BJ (cell line): Measurements from ENCODE around the gene CEP85. TPM values are rescaled to one million over a fixed set of nuclear protein-coding genes. Genes with fewer than 3 reads are reported as not detected.

Experiments
- CTCF ChIA-PET: fragments of 350-600 bp; formaldehyde crosslinking; extraction: SDS; loops from one replicate; lab custom pipeline; 2021; ENCODE audit warnings: antibody characterized with exemption, inconsistent platforms; lab: Yijun Ruan, JAX
- POLR2A ChIA-PET: fragments of 300-600 bp; sonication (Branson Sonifier 250); formaldehyde crosslinking; extraction: SDS; loops from one replicate; lab custom pipeline; 2021; ENCODE audit warnings: antibody characterized with exemption; lab: Charles Lee
- DNase-seq: peaks from one replicate; pipeline ENCODE4 v3.0.0-alpha.2; 2011; ENCODE audit warnings: low read depth
- H3K27me3 ChIP-seq: 2 replicates; pipeline ENCODE4 v1.6.0; 2011; ENCODE audit warnings: low read length; ENCODE audit not compliant: control insufficient read depth, insufficient read depth
- H3K36me3 ChIP-seq: 2 replicates; pipeline ENCODE4 v1.5.1; 2011; ENCODE audit warnings: low read length; ENCODE audit not compliant: control insufficient read depth, insufficient read depth
- H3K4me3 ChIP-seq: 2 replicates; pipeline ENCODE4 v1.5.1; 2011; ENCODE audit warnings: low read depth, mild to moderate bottlenecking, control low read depth, low read length
- CTCF ChIP-seq: IDR thresholded peaks from 2 replicates; pipeline ENCODE4 v1.5.1; 2011; ENCODE audit warnings: low read depth, mild to moderate bottlenecking, control low read depth, inconsistent platforms, low read length, moderate library complexity; ENCODE audit not compliant: insufficient read depth
- polyA plus RNA-seq: library from polyadenylated mRNA; depleted of rRNA; stranded (reverse); fragments of >200 nt; gene quantifications from 2 replicates; pipeline ENCODE4 v1.2.3, GENCODE V29; 2011

Gene CEP85
- polyA plus RNA-seq, 1 experiment, result 10.8 TPM

GRCh38 chr1:26268290-26269197 lies 34.5 kb downstream of the CEP85 start:
- Histone ChIP-seq H3K4me3 (no peak overlapping the region), H3K36me3 (peaks cover 1% of the 10 kb centered on the region; the same call in 1 of the 2 replicates), H3K27me3 (no peaks in the 10 kb centered on the region)
- DNase-seq, result no peak
- TF ChIP-seq CTCF, result no peak
- ChIA-PET CTCF (interaction anchor here (0.9 to 1.5 kb wide), 2 partner anchors 35 to 40 kb away, joined by 3 to 6 read pairs; partner anchors contain the start of gene CEP85), POLR2A (no interaction called here)

- Histone ChIP-seq H3K4me3 (no peak overlapping the region), H3K36me3 (peaks cover 1% of the 10 kb centered on the region; the same call in 1 of the 2 replicates), H3K27me3 (no peaks in the 10 kb centered on the region)
- POLR2A ChIA-PET, result no interaction called here
- no peak for DNase-seq
- CTCF ChIA-PET, result interaction anchor here (1.0 kb wide), 1 partner anchor 35 kb away, joined by 3 read pairs; the partner anchor contains the start of gene CEP85
- no peak for TF ChIP-seq CTCF
Measured at GRCh38 chr1:26269198-26269550, 35.2 kb downstream of the CEP85 start.

GRCh38 chr1:26274801-26275425 lies 40.9 kb downstream of the CEP85 start:
- no peaks in the 10 kb centered on the region for H3K27me3 ChIP-seq
- ChIA-PET CTCF (interaction anchor here (0.6 to 6.2 kb wide), 29 partner anchors 9 to 157 kb away, joined by 3 to 67 read pairs (median 5); partner anchors contain the start of genes CD52, CEP85, DHDDS and ZNF593), POLR2A (no interaction called here)
- TF ChIP-seq CTCF, result no peak
- H3K4me3 ChIP-seq, result no peak overlapping the region
- DNase-seq, result no peak
- no peaks in the 10 kb centered on the region for H3K36me3 ChIP-seq

- CTCF ChIA-PET, result interaction anchor here (0.6 to 6.2 kb wide), 32 partner anchors 10 to 269 kb away, joined by 3 to 67 read pairs (median 4); partner anchors contain the start of genes CD52, CEP85, DHDDS and ZNF593
- POLR2A ChIA-PET, result no interaction called here
- DNase-seq, result peak; percentile 93
- no peaks in the 10 kb centered on the region for H3K27me3 ChIP-seq
- TF ChIP-seq CTCF, result peak; percentile 81
- H3K4me3 ChIP-seq, result no peak overlapping the region
- no peaks in the 10 kb centered on the region for H3K36me3 ChIP-seq
Measured at GRCh38 chr1:26275580-26276431, 41.8 kb downstream of the CEP85 start.
